Kidney capillary endothelial cell (primary cell): ENCODE measurements around the gene TOP1.
A peak's percentile ranks its signal among the peaks of the same experiment; 100 is the strongest.
"Not testable (repeated sequence)": the region's sequence is repeated elsewhere in the genome, so short reads cannot be mapped to it uniquely, and the experiment has no call there.

Experiments
- DNase-seq: peaks from one replicate; pipeline ENCODE4 v3.0.0-alpha.2; 2018; ENCODE audit warnings: low spot score

TOP1 gene

GRCh38 chr20:41094353-41095055, 65.9 kb downstream of the TOP1 start:
- no peak for DNase-seq

DNA sequence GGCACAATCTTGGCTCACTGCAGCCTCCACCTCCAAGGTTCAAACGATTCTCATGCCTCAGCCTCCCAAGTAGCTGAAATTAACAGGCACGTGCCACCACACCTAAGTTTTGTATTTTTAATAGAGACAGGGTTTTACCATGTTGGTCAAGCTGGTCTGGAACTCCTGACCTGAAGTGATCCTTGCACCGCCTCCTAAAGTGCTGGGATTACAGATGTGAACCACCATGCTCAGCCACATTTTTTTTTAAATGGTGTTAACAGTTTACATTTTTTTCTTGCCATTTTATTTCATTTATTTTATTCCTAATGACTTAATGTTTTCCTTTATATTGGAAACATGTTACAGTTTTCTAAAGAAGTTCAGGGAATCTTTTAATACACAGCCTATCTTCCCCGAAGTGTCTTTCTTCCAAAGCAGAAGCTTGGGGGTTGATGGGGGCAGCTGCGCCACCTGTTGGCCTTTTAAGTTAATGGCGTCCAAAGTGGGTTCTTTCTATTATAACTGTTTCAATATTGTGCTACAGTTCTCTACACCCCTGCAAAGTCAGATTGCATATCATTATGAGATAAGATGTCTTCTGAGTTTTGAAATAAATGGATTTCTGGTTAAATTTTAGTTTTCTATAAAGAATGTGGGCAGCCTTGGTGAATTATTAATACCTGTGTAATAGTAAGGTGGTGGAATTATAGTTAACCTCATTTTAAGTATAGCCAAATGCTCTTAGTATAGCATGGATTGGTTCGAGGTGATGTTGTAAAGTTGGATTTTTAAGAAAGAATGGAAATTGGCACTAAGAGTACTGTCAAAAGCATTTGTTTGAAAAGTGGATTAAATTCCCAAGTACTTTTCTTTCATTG, 66.7 kb downstream of the TOP1 start:
- DNase-seq, result peak; percentile 38

DNA sequence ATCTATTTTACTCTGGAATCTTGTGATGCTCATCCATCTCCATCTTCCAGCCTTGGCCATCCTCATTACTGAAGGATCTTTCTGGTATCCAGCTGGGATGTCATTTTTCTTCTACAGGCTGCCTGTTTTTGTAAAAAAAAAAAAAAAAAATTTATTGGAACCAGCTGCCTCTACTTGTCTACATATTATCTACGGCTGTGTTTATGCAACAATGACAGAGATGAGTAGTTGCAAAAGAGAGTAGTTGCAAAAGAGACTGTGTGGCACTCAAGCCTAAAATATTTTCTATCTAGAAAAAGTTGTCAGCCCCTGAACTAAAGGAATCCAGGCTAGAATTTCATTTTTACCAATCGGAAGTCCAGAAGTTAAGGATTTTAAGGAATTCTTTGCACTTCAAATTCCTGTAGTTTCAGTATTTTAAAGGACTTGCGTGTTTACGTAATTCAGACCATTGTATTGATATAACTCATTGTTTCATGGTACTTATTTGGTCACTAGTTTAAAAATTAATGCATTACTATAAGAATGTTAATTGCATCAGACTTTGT, 70.2 kb downstream of the TOP1 start:
- no peak for DNase-seq

- DNase-seq, result no peak
Measured at GRCh38 chr20:41100001-41100480, 71.4 kb downstream of the TOP1 start.

GRCh38 chr20:41101660-41102059, 73.0 kb downstream of the TOP1 start:
- DNase-seq, result no peak

DNA sequence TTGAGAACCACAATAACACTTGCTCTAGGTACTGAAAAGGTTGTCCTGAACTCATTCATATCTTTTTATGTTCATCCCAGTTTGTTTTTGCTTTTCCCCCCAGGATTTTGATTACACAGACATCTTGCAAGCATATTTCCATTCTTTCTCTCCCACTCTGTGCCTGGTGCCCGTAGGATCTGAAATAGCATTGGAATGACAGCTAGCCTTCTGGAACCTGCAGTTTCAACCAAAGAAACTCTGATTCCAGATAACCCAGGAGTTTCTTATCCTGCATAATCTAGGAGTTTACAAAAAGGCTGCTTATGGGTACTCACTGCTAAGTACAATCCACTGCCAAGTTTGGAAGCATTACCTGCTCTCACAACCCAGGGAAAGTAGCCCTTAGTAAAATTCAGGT, 79.9 kb downstream of the TOP1 start:
- DNase-seq, result no peak

DNA sequence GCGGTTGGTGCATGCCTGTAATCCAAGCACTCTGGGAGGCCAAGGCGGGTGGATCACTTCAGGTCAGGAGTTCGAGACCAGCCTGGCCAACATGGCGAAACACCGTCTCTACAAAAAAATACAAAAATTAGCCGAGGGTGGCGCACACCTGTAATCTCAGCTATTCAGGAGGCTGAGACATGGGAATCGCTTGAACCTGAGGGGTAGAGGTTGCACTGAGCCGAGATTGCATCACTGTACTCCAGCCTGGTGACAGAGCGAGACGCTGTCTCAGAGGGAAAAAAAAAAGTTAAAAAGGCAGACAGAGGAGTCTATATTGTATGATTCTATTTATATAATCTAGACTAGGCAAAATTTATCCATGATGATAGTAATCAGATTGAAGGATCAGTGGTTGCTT, 81.4 kb downstream of the TOP1 start:
- no peak for DNase-seq

DNA sequence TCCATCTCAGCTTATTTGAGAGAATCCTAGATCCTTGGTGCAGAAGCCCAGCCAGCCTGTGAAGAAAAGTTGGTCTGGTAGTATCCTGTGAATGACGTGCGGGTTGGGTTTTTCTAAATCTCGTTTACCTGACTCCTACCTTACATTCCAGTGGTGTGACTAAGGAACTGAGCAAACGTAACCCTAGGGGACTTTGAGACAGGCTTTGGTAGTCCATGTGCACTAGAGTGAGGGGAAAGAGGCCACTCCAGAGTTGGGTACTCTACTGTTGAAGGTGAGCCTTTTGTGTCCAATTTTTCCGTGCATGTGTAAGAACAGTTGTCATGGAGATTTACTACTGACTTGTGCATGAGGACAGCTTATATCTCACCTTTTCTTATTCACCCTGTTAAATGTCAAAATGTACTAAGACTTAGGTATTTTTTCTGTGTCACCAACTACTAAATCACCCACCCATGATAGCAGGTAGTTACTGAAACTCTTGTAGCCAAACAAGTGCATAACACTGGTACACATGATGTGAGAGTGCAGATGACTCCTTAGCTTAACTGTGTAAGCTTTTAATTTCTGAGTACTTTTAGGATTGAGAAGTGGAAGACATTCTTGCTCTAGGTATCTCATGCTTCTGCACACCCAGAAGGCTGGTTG, 82.4 kb downstream of the TOP1 start:
- no peak for DNase-seq

DNA sequence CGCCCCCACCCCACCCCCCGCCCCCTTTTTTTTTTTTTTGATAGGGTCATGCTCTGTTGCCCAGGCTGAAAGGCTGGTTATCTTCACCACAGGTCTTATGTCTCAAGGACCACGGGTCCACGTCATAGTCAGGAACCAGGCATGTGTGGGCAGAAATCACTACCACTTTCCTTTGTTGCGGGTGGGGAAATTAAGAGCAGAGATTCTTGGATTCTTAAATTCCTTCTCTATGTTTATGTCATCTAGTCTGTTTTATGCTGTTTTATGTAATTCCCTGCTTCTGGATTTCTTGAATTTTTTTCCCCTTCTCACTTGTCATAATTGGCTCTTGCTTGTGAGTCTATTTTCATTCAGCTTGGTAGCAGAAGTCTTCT, 82.9 kb downstream of the TOP1 start:
- no peak for DNase-seq

DNA sequence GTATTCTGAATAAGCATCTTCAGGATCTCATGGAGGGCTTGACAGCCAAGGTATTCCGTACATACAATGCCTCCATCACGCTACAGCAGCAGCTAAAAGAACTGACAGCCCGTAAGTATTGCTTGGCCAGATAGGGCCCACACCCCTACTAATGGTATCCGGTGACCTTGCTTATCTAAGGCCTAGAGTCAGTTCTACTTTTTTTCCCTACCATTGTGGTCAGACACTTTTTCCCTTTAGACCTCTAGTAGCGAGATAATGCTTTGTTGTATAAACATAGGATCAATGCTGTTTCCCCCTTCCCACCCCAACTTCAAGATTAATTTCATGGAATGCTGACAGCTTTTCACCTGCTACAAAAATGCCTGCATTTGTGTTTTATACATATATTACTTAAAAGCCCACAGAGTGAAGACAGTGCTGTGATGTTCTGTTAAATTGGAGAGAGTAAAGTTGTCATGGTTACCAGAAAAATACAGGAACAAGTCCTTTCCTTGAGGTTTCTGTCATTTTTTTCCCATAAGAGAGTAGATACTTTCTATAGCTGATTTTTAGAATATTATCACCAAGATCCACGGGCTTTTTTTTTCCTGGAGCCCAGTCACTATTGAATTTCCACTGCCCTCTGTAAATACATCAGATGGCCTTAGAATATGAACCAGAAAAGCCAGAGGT, 87.8 kb downstream of the TOP1 start:
- no peak for DNase-seq

- not testable (repeated sequence) for DNase-seq
Measured at GRCh38 chr20:41118159-41118558, 89.5 kb downstream of the TOP1 start.

- no peak for DNase-seq
Measured at GRCh38 chr20:41118632-41119031, 90.0 kb downstream of the TOP1 start.

DNA sequence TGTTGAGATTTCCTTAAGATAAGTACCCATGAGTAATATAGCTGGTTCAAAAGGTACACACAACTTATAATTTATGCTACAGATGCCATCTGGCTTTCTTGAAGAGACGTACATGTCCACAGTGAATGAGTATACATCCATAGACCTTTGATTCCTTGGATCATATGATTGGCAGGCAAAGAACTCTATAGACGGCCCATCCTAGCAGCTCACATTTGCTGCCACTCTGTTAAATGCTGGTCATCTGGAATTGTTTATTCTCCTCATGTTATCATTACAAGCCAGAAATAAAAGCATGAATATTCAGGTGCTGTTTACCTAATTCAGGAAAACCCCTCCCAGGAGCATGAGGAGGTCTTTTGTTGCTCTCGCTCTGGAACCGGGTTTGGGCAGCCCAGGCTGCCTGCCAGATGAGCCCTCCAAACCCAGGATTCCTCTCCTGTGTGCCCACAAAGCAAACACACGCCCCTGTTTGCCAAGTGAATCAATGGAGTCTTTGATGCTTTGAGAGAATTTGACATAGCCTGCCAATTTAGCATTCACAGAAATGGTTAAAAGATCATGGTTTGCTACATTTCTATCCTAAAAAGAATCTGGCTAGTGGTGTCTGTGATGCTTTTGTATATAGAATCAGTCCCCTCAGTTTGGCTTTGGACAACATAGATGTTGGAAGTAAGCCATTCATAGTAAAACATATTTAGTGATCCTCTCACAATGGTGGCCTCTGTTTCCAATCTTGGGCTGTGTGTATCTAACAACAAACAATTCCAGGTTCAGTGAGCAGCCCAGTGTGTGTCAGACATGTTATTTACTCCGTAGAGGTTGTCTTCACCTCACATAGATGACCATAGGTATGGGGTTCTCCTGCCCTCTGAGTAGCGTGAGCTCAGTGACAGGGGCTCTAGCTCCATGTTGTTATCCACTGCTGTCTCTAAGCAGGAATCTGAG, 91.3 kb downstream of the TOP1 start:
- DNase-seq, result no peak

DNA sequence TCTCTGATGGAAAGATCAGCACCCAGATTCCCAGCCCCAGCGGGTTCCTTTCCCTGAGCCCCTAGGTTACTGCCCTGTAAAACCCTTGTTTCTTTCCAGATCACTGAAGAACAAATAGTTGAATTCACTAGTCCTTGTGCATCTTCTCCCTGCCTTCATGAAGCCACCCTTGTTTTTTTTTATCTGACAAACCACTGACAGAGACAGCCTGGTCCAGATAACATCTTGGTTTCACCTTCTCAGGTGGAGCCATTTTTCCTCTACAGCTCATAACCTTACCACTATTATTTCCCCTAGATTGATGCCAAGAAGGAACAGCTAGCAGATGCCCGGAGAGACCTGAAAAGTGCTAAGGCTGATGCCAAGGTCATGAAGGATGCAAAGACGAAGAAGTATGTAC, 92.8 kb downstream of the TOP1 start:
- no peak for DNase-seq

DNA sequence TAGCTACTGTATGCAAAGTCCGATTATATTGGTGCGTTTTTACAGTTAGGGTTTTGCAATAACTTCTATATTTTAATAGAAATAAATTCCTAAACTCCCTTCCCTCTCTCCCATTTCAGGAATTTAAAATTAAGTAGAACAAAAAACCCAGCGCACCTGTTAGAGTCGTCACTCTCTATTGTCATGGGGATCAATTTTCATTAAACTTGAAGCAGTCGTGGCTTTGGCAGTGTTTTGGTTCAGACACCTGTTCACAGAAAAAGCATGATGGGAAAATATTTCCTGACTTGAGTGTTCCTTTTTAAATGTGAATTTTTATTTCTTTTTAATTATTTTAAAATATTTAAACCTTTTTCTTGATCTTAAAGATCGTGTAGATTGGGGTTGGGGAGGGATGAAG, 95.0 kb downstream of the TOP1 start:
- no peak for DNase-seq

- DNase-seq, result no peak
Measured at GRCh38 chr20:41124451-41125094, 96.0 kb downstream of the TOP1 start.

DNA sequence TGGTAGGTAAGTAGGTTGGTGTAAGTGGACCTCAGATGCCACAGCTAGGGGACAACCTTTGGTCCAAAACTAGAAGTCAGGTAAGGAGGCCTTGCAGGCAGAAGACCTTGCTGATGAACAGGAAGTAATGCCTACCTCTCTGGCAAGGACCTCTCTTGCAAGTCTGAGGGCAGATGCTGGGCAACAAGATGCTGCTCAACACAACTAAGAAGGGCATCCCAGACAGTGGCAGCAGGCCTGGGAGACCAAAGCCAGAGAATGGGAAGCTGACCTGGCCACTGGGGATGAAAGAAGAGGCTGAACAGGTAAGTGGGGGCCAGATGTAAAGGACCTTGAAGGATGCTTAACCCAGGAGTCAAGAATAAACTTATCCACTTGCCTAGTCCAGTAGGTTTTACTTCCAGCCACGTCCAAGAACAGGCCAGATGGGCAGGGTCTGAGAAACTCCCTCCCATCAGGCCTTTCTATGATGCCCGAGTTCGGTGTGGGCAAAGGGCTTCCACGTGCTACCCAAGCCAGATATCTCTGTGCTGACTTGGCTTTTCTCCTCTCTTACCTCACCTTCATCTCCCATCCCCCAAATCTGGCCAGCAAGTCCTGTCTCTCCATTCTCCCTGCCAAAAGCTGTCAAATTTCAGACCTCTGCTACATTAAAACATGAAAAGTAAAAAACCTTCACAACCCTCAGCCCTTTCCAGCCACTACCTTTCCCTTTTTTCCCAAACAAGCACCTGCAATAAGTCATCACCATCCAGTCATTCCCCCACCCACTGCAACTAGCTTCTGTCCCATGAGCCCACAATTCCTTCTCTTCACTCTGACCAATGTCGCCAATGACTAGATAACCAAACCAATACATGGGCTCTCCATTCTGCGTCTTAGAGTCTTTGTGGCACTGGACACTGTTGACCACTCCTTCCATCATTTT, 97.2 kb downstream of the TOP1 start:
- DNase-seq, result no peak

DNA sequence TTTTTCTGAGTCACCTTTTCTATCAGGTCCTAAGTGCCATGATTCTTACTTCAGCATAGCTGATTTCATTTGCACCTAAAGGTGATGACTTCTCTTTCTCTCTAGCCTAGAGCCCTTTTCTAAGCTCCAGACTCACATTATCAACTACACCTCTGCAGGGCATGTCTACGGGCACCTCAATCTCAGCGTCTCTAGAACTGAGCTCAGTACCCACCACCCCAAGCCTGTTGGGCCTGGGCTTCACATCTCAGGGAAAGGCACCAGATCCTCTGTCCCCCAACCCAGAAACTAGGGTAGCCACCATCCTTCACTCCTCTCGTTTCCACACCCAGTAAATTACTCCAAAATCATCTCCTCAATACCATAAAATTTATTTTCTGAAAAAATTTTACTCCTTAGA, 98.1 kb downstream of the TOP1 start:
- no peak for DNase-seq

DNA sequence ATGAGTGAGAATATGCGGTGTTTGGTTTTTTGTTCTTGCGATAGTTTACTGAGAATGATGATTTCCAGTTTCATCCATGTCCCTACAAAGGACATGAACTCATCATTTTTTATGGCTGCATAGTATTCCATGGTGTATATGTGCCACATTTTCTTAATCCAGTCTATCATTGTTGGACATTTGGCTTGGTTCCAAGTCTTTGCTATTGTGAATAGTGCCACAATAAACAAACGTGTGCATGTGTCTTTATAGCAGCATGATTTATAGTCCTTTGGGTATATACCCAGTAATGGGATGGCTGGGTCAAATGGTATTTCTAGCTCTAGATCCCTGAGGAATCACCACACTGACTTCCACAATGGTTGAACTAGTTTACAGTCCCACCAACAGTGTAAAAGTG, 99.7 kb downstream of the TOP1 start:
- DNase-seq, result not testable (repeated sequence)
